ENCODE measurements around the gene IFNGR2.

The IFNGR2 gene

GRCh38 chr21:33481314-33481943 is 78.2 kb downstream of the IFNGR2 start:
- H2AFZ ChIP-seq (ENCODE audit: low read depth, low read length): no peak overlapping the region
- no peaks in the 10 kb centered on the region for H3K27me3 ChIP-seq (ENCODE audit: insufficient read depth, low read length, poor library complexity)
- no peak for TF ChIP-seq EZH2 (IDR thresholded peaks at IDR 0.05; ENCODE audit: borderline replicate concordance, low read depth, low read length, severe bottlenecking)
- TF ChIP-seq, protein P1, sequence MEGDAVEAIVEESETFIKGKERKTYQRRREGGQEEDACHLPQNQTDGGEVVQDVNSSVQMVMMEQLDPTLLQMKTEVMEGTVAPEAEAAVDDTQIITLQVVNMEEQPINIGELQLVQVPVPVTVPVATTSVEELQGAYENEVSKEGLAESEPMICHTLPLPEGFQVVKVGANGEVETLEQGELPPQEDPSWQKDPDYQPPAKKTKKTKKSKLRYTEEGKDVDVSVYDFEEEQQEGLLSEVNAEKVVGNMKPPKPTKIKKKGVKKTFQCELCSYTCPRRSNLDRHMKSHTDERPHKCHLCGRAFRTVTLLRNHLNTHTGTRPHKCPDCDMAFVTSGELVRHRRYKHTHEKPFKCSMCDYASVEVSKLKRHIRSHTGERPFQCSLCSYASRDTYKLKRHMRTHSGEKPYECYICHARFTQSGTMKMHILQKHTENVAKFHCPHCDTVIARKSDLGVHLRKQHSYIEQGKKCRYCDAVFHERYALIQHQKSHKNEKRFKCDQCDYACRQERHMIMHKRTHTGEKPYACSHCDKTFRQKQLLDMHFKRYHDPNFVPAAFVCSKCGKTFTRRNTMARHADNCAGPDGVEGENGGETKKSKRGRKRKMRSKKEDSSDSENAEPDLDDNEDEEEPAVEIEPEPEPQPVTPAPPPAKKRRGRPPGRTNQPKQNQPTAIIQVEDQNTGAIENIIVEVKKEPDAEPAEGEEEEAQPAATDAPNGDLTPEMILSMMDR (IDR thresholded peaks at IDR 0.05; ENCODE audit: borderline replicate concordance, extremely low read depth, low read length, poor library complexity, severe bottlenecking): no peak
- DNase-seq (no peak), ATAC-seq (ENCODE audit: insufficient read depth, low read depth) (no peak)
- peaks cover 18% of the 10 kb centered on the region for H3K79me2 ChIP-seq (ENCODE audit: insufficient read depth, low read length)
- H3K36me3 ChIP-seq (ENCODE audit: insufficient read depth, low read length): no peaks in the 10 kb centered on the region
- peak overlapping the region; percentile 90; the same call in 1 of the 2 replicates for H3K4me2 ChIP-seq (ENCODE audit: insufficient read depth, low read length)
- H4K20me1 ChIP-seq (ENCODE audit: insufficient read depth, low read length): peaks cover 4% of the 10 kb centered on the region; the same call in 1 of the 2 replicates
- H3K9ac ChIP-seq (ENCODE audit: low read depth, low read length): no peak overlapping the region
- no peaks in the 10 kb centered on the region for H3K9me3 ChIP-seq (ENCODE audit: insufficient read depth, low read length, severe bottlenecking)
- H3K4me1 ChIP-seq (ENCODE audit: insufficient read depth, low read length): peaks cover 18% of the 10 kb centered on the region
- H3K4me3 ChIP-seq (ENCODE audit: low read depth in 1 of 2, low read length in 2 of 2): no peak overlapping the region
- H3K27ac ChIP-seq (ENCODE audit: low read length): no peak overlapping the region

All from DND-41 (cell line).